DLD1 (cell line): ENCODE results near the gene MINDY3.

Experiments
- in situ Hi-C: cut with HindIII; loops from 2 replicates; pipeline ENCODE4 v1.10.0; 2017; ENCODE audit warnings: low sequenced_read_pairs

The MINDY3 gene

GRCh38 chr10:15808204-15808797 lies 52.0 kb downstream of the MINDY3 start:
- in situ Hi-C loops: no loop called here

DNA sequence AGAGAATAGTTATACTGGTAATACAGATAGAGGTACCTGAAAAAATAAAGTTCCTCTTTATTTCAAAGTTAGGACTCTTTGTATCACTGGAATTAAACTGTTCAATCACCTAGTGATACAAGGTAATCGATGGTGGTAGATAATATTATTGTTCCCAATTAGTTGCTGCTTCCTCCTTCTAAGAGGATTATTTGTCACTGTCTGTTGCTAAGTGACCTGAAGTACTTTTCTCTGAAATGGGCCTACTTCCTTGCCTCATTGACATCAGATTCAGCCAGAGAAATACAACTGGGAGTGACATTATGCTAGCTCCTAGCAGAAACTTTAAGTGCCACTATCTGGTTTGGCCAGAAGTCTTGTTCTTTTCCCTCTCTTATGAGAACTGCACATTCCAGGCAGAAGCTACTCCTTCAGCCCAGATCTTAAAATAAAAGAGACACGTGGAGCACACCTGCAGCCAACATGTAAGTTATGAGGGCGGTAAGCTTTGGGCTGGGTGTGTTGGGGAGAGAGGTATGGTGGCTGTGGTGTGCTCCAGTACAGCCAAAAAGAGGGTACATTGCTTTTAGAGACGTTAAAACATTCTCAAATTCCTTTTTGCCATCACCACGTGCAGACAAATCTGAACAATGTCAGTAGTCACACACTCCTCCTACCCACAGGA lies 54.8 kb downstream of the MINDY3 start:
- in situ Hi-C loops: no loop called here

GRCh38 chr10:15804109-15804508 lies 56.2 kb downstream of the MINDY3 start:
- in situ Hi-C loops: no loop called here

- in situ Hi-C loops: no loop called here
Measured at GRCh38 chr10:15802375-15802949, 57.8 kb downstream of the MINDY3 start.

DNA sequence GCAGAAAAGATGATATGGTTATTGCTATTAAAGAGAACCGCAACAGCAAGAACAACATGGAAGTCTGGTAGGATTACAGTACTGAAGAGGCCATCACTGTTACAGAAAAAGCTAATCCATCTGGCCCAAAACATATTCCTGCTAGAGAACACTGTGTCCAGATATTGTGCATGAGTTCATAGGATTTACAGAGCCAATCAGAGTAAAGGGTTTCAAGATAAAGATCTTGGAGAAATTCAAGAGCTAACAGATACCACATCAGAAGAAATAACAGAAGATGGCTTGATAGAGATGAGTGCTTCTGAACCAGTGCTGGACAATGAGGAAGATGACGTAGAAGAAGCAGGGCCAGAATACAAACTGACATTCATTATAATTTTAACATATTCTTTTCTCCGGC lies 58.7 kb downstream of the MINDY3 start:
- in situ Hi-C loops: no loop called here

DNA sequence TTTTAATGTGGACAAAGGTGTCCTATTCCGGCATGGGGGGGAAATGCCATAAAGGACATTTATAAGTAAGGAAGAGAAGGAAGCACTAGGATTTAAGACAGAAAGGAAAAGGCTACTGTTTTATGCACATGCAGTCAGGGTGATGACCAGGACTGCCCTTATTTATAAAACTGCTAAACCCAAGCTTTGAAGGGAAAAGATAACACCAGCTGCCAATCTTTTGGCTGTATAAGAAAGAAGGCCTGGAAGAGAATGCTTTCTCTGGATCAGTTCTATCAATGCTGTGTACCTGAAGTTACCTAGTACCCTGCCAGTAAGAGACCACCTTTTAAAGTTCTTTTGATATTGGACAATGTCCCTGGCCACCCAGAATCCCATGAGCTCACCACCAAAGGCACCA lies 59.2 kb downstream of the MINDY3 start:
- in situ Hi-C loops: no loop called here

DNA sequence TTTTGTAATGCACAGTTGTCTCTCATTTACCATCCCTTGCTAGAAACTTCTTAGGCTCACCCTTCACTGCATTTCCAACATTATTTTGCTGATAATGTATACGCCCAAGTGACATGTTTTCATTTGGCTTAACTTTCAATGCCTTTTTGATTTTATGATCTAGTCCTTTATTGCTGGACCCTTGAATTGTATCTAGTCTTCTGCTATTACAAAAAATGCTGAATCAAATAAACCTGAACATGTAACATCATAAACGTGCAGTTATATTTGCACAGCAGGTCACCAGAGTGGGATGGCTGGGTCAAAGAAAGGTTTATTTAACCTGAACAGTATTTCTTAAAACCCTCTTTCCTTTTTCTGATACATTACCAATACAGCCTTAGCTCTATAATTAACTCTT lies 63.0 kb downstream of the MINDY3 start:
- in situ Hi-C loops: no loop called here

DNA sequence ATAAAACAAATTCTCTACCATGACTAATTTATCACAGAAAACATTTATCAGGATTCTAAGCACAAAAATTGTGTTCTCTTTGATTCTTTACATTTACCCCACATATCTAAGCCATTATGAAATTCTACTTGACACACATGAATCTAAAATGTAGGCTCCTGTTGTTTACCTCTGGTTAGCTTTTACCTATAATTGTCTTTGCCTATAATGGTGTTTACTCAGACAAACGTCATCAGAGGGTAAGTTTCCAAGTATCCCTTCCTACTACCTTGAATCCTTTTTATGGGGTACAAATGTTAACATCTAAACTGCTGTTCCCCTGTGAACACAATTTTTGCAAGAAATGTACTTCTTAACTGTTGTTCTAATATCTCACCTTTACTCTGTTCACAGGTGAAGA lies 63.5 kb downstream of the MINDY3 start:
- in situ Hi-C loops: no loop called here

- in situ Hi-C loops: no loop called here
Measured at GRCh38 chr10:15796098-15796759, 64.1 kb downstream of the MINDY3 start.

DNA sequence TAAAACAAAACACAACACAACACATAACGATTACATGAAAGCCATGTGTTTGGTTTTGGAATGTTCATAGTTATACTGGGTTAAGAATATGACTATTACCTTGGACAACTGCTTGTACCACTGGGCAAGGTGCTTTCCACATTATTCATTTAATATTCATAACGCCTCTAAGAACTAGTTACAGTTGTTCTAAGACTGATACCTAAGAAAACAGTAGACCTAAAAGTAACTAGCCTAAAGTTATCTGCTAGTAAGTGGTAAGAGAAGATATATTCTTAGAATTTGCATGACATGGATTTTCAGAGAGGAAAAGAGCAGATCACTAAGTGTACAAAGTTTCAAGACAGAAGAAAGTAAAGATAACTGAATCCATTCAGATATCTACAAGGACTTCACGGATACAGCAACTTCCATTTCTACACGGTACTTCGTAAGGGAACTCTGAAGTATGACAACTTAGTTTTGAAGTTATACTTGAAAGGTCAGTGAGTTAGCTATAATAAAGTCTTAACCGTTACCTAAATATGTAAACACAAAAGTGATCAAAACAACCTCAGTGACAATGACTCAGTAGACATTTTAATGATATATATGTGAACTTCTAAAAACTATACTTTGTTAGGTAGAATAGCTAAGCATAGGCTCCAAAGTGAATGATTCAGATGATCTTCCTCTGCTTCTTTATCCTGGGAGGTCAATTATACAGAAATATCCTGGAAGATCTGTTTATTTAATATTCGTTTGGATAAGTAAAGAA lies 65.1 kb downstream of the MINDY3 start:
- in situ Hi-C loops: no loop called here

DNA sequence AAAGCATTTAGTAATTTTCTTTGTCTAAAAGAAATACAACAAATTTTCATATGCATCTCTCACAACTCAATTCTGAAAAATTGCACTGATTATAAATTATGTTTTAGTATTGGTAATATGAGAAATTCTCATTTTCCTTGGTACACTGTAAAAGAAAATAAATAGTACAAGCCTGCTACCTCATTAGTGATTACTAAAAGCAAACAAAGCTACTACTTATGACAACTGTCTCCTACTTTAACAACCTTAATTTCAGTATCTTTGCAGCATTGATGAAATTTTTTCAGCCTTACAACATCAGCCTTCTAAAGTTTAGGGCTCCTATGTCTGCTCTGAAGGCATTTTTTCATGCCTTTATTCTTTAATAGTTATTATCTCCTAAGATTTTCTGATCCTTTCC lies 65.7 kb downstream of the MINDY3 start:
- in situ Hi-C loops: no loop called here

GRCh38 chr10:15793664-15794063 lies 66.6 kb downstream of the MINDY3 start:
- in situ Hi-C loops: no loop called here

GRCh38 chr10:15792777-15793176 lies 67.5 kb downstream of the MINDY3 start:
- in situ Hi-C loops: no loop called here

DNA sequence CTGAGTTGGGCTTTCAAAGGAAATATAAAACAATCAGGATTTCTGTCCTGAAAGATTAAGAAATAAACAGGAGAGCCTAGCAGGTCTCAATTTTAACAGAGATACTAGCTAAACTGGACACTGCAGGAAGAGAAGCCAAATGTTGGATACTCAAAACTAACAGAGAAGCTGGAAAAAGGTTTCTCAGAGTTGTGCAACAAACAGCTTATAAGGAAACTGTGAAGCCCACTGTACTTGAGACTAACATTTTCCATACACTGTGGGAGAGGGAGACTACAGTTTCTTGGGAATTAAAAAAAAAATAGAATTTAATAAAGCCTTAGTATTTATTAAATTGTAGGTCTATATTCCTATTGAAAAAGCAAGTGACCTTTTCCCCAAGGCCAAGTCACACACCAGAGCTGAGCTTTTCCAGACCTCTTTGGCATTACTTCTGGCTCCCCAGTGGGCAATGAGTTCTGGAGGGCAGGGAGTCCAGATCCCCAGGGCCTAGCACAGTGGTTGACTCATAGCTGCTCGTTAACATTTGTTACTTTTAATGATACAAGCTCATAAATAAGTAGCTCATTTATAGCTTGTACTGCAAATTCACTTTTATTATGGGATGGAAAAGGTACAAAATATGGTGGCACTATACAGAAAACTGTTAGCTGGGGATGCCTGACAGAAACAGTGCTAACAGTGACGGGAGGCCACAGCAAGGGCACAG lies 68.3 kb downstream of the MINDY3 start:
- in situ Hi-C loops: no loop called here

GRCh38 chr10:15789793-15790525 lies 70.3 kb downstream of the MINDY3 start:
- in situ Hi-C loops: no loop called here

GRCh38 chr10:15787426-15787825 lies 72.9 kb downstream of the MINDY3 start:
- in situ Hi-C loops: no loop called here

GRCh38 chr10:15784662-15785300 lies 75.5 kb downstream of the MINDY3 start:
- in situ Hi-C loops: no loop called here

GRCh38 chr10:15783941-15784636 lies 76.2 kb downstream of the MINDY3 start:
- in situ Hi-C loops: no loop called here

DNA sequence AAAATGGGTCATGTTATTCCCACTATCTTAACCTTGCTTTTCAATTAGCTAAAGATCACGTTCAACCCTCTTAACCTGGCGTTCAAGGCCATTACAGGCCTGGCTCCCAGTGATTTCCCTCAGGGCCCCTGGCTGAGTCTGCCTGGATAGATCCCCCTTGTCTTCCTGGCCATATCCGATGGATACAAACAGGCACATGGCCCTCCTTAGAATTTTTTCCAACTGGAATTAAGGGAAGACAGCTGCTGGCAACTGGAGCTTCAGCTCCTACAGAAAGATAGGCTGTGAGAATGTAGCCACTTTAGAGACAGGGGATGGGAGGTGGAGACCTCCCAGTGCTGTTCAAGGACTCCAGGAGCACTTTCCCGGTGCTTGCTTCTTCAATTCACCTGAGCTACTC lies 77.5 kb downstream of the MINDY3 start:
- in situ Hi-C loops: no loop called here
